GM21529 (cell line): ENCODE measurements around the gene AHRR.
"Not testable (repeated sequence)": the region's sequence is repeated elsewhere in the genome, so short reads cannot be mapped to it uniquely, and the experiment has no call there.

Experiments
- ATAC-seq: cut with Tn5 transposase; IDR thresholded peaks from one replicate; pipeline ENCODE4 v1.9.1; 2021; ENCODE audit not compliant: unreplicated experiment

Gene AHRR

DNA sequence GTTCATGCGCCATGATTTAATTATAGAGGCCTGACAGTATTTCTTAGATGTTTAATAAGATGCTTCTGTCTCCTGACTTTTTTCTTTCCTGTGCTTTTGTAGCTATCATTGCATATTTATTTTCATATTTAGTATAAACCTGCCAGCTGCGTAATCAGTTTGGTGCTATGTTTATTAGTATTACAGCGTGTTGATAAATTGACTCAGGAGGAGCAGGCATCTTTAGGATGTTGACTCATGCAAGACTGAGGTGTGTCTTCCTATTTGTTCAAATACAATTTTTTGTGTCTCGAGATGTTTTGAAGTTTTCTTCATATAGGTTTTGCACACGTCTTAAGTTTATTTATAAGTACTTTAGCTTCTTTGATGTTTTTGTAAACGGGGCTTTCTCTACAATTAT, 85.5 kb downstream of the AHRR start:
- no peak for ATAC-seq

DNA sequence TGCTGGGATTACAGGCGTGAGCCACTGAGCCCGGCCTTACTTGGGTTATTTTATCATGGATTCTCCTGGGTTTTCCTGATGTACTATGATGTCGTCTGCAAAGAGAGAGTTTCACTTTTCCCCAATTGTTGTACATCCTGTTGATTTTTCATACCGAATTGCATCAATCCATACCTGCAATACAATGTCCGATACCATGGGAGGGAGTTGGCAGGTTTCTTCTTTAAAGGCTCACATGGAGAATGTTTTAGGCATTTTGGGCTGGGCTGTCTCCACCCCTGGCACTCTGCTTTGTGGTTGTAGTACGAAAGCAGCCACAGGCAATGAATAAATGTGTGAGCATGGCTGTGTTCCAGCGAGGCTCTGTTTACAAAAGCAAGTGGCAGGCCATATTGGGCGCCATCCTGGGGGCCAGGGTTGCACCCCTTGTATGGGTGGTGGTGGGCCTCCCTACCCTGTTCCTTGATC, 86.3 kb downstream of the AHRR start:
- ATAC-seq = no peak

GRCh38 chr5:410911-411517, 89.5 kb downstream of the AHRR start:
- no peak for ATAC-seq

GRCh38 chr5:411728-412127, 90.2 kb downstream of the AHRR start:
- ATAC-seq = no peak

- ATAC-seq = not testable (repeated sequence)
Measured at GRCh38 chr5:414991-415927, 93.7 kb downstream of the AHRR start.

GRCh38 chr5:415928-416635, 94.6 kb downstream of the AHRR start:
- ATAC-seq = no peak

DNA sequence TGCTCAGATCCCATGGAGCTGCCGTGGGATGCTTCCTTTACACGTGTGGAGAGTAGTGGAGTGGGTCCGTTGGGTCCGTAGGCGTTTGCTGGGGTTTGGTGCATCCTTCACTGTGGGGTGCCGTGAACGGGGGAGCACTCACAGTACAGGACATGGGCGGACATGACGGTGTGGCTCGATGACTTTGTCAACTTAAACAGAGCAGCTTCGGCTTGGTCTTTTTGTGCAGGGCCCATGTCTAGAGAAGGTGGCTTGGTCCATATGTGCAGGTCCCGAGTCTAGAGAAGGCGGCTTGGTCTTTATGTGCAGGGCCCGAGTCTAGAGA, 95.1 kb downstream of the AHRR start:
- no peak for ATAC-seq

GRCh38 chr5:417301-418161, 96.0 kb downstream of the AHRR start:
- ATAC-seq = no peak

DNA sequence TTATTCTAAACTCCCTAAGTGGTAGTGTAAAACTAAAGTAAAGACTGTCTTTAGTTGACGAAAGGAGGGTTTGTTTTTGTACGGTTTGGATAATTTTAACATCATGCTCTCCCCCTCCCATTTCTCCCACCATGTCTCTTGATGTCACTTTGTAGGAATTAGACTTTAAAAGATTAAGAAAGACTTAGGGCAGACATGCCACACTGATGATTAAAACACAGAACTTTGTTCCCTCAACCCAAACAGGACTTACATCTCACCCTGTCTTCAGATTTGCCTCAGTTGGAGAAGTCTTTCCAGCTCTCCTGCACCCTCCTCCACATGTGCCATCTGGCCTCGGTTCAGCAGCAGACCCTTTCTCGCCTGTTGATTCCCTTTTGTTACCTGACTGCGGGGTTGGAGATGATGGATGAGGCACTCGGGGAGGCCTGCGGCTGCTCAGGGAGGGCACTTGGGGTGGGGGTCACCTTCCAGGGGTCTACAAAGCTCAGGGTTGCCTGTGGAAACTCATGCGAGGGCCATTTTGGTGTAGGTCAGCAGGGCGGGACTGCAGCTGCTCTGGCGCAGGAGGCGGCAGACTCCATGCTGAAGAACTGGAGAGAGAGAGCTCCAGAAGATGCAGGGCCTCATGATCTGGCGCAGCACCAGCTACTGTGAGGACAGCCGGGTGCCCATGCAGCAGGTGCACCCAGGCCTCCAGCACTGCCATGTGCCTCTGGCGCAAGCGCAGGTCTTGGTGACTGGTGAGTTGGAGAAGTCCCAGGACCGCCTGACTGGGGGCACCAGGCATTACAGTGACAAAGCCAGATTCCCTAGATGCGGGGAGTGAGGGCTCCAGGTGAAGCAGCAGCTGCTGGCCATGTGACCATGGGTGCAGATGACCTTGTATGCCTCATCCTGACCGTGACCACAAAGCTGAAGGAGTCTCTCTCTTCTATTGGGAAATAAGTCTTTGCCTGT, 96.9 kb downstream of the AHRR start:
- no peak for ATAC-seq

- no peak for ATAC-seq
Measured at GRCh38 chr5:419970-420369, 98.5 kb downstream of the AHRR start.

GRCh38 chr5:420632-421286, 99.2 kb downstream of the AHRR start:
- ATAC-seq = no peak

- ATAC-seq = no peak
Measured at GRCh38 chr5:421287-421880, 99.9 kb downstream of the AHRR start.

DNA sequence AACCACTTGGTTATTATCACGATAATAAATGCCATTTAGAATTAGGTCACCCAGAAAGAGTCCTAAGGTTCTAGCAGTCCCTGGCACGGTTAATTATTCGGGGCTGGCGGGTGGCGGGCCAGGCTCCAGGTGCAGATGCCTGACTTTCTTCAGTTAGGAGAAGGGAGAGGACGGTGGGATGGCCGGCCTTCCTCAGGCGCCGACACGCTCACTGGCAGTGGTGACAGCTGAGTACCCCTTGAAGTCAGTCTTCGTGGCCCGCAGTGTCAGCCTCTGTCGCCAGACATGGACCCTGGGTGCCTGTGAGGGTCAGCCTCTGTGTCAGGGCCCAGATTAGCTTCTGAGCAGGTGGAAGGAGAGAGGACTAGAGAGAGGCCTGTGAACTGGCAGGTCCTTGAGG, 100.4 kb downstream of the AHRR start:
- ATAC-seq = no peak

- ATAC-seq = no peak
Measured at GRCh38 chr5:422323-423232, 101.1 kb downstream of the AHRR start.

DNA sequence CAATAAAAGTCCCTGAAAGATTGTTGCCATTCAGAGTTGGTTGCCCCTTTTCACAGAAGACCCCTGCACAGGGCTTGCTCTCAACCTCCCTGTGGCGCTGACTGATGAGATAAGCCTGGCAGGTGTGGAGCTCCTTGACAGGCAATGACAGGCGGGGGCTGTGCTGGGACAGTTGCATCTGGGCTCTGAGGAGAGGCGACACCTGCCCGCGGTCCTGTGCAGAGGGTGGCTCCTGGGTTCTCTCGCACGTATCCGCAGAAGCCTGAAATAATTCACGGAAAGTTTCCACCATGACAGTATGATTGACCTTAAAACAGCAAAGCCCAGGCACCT, 101.7 kb downstream of the AHRR start:
- ATAC-seq = no peak

- ATAC-seq = no peak
Measured at GRCh38 chr5:423626-424261, 102.2 kb downstream of the AHRR start.

GRCh38 chr5:424301-425110, 103.0 kb downstream of the AHRR start:
- peak; percentile 92 for ATAC-seq
